GM10847 (cell line): ENCODE results near the gene OSBPL3.

Experiments
- POLR2A ChIP-seq: IDR thresholded peaks from 2 replicates; pipeline ENCODE4 v1.6.1; 2011; ENCODE audit not compliant: insufficient read length; ENCODE audit errors: extremely low read depth

The OSBPL3 gene

DNA sequence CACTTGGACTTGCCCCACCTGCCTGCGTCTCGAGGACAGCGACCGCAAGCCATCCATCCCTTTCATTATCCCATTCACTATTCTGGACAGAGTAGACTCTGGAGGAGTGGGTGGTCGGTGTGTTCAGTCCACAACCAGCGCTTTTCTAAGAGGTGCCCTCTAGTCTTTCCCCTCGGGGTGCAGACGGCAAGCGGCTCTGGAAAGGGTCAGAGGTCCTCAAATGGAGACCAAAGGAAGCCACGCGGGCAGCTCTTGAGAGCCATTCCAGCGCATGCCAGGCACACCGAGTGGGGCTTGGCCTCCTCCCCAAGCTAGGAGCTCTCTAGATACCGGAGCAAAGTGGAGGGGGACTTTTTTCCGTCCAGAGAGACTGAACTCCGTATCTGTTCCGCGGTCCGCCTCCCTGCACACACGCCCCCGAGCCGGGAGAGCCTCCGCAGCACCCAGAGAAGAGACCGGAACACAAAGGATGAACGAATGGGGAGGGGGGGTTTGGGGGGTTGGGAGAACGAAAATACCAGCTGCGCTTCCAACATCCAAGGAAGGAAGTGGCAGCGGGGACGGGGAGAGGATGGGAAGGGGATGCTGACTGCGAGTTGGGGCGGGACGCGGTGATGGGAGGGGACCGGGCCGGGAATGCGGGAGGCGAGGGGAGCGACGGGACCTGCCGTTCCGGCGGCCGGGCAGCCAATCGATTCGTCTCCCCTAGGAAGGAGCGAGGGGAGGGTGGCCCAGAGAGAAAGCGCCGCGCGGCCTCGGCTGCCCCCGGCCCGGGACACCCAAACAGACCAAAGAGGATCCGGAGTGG is 223.2 kb downstream of the OSBPL3 start:
- no peak for TF ChIP-seq POLR2A

GRCh38 chr7:24755541-24756407 is 224.2 kb downstream of the OSBPL3 start:
- no peak for TF ChIP-seq POLR2A

DNA sequence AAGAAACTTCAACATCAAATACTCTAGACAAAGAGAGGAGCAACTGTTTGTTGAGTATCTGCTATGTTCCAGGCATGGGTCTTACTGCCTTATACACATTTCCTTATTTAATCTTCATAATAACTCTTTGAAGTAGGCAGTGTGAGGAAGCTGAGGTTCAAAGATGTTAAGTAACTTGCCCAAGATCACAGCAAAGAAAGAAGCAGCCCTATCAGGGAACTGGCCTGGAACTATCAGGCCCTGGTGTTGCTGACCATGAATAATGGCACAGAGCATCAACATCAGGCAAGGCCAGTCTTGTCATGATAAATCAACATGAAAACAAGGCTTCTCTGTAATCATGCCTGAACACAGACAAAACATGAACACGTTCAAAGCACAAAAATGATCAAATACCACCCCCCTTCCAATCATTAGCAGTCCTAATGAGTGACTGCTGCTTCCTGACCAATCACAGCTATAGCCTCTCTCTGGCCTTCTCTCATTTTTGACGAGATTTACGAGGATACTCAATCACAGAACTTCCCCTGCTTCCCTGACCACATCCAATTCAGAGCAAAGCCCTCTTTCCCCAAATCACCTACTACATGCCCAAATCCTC is 225.0 kb downstream of the OSBPL3 start:
- no peak for TF ChIP-seq POLR2A

DNA sequence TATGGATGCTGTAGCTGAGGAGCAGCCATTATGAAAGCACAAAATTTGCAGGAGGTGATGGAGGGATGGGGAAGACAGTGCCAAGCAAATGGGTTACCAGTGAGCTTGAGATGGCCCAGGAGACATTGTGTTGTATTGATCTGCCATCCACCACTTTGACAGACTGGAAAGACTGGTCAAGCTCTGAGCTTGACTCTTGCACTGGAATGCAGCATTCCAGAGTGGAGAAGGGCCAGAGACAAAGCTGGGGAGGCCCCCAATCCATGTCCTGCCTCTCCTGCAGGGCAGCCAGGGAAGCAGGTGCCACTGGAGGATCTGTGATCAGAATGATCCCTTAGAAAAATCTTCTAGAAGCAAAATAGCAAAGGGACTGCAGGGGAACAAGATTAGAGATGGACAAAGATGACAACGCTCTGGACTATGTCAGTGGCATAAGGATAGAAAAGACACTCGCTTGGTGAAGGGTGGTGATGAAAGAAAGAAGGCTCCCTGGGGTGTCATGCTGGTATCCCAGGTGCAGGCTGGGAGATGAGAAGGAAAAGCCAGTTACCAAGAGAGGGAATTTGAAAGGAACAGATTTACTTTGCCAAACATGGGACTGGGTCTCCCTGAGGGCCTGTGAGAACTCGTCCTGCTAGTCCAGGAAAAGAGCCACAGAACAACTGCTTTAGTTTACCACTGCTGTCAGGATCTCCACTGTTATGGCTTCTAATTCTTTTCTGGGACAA is 227.7 kb downstream of the OSBPL3 start:
- TF ChIP-seq POLR2A = no peak

GRCh38 chr7:24751484-24751883 is 228.5 kb downstream of the OSBPL3 start:
- no peak for TF ChIP-seq POLR2A

GRCh38 chr7:24750441-24751055 is 229.4 kb downstream of the OSBPL3 start:
- TF ChIP-seq POLR2A = no peak

DNA sequence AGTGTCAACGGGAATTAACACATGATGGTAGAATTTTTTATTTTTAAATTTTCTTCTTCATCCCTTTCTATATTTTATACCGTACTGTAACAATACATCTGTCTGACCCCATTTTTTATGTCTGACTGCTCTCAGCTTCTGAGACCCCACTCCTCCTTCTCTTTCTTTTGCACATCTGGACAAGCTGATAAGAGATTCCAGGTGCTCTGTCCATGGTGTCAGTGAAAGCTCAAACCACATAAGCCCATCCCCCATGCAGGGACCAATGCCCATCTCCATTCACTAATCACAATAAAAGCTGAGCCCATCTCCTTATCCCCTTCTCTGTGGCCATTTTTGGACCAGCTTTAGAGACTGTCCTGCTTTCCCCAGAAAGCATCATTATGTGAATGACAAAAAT is 231.5 kb downstream of the OSBPL3 start:
- no peak for TF ChIP-seq POLR2A
